Measurements from ENCODE around the gene RNPC3.
"Not testable (repeated sequence)": the region's sequence is repeated elsewhere in the genome, so short reads cannot be mapped to it uniquely, and the experiment has no call there.

- not testable (repeated sequence) for TF ChIP-seq CTCF (IDR thresholded peaks at IDR 0.05); POLR2AphosphoS5 (IDR thresholded peaks at IDR 0.05; ENCODE audit: low read depth, low read length); TCF7L2 (IDR thresholded peaks at IDR 0.05; ENCODE audit: low read depth, low read length)
Observed at GRCh38 chr1:103576784-103577183, 51.3 kb downstream of the RNPC3 start.

Measured in Panc1 (cell line).